Measurements from ENCODE around the gene DPEP2. TPM values are rescaled to one million over a fixed set of nuclear protein-coding genes. Genes with fewer than 3 reads are reported as not detected.
"Not testable (repeated sequence)": the region's sequence is repeated elsewhere in the genome, so short reads cannot be mapped to it uniquely, and the experiment has no call there.

Gene DPEP2
- total and polyA plus RNA-seq, 7 experiments from 2014 or later: 26.7 to 159 (median 64.8) TPM

DNA sequence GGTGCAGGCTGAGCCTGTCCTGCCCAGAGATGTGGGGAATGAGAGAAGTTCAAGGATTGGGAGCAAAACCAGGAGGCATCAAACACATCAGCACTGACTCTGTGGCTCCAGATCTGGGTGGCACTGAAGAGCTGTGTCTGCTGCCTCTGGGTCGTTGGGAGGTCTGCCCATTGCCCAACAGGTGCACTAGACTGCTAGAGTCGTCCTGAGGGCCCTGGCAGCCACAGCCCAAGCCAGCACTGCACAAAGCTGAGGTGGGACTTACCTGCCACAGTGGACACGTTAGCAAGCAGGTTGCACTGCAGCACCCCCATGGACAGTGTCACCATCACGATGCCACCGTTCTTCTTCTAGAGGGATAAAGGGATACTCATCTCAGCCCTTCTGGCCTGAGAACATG, 22.3 kb downstream of the DPEP2 start:
- Histone ChIP-seq H3K4me1 (ENCODE audit: control insufficient read depth in 2 of 2, insufficient read depth in 2 of 2, low read length in 2 of 2) (no peaks in the 10 kb centered on the region), H3K27ac (ENCODE audit: low read depth, low read length) (no peak overlapping the region), H3K4me3 (ENCODE audit: low read length) (no peak overlapping the region), H3K36me3 (ENCODE audit: control insufficient read depth in 2 of 3, insufficient read depth in 3 of 3, low read length in 3 of 3) (no peaks in the 10 kb centered on the region), H3K9me3 (ENCODE audit: control insufficient read depth in 2 of 3, low read length in 3 of 3) (no peaks in the 10 kb centered on the region), H3K27me3 (ENCODE audit: control insufficient read depth in 2 of 2, insufficient read depth in 2 of 2, low read length in 2 of 2) (no peaks in the 10 kb centered on the region)
- Mint-ChIP-seq H3K27me3 (peaks cover 0 to 10% (median 0%) of the 10 kb centered on the region in 5 donors), H3K4me3 (no peak overlapping the region), H3K9me3 (no peaks in the 10 kb centered on the region), H3K36me3 (no peaks in the 10 kb centered on the region), H3K27ac (no peak overlapping the region), H3K4me1 (peaks cover 0 to 5% (median 0%) of the 10 kb centered on the region in 7 donors)
- ChIA-PET POLR2A (interaction anchor here (0.8 to 1.1 kb wide), 2 partner anchors 12 to 50 kb away, joined by 3 read pairs; no protein-coding TSS in a partner anchor), CTCF (no interaction called here)
- ATAC-seq: no peak
- DNase-seq: no peak
- intact Hi-C loops (cut with micrococcal nuclease): no loop called here

DNA sequence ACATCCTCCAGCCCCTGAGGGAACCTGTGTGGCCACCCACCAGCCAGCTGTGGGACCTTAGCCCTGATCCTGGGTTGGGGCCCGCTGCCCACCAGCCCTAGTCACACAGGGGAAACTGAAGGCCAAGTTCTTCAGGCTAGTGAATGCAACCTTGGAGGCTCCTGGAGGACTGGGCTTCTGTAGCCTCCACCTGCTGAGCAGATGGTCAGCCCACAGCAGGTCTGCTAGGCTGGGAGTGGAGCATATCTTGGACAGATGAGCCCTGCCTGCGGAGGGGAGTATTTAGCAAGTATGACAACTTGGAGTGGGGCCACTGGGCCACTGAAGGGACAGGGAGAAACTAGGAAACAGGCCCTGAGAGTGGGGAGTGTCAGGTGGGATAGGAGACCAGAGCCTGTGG, 23.1 kb downstream of the DPEP2 start:
- Mint-ChIP-seq H3K4me3 (no peak overlapping the region), H3K36me3 (no peaks in the 10 kb centered on the region)

DNA sequence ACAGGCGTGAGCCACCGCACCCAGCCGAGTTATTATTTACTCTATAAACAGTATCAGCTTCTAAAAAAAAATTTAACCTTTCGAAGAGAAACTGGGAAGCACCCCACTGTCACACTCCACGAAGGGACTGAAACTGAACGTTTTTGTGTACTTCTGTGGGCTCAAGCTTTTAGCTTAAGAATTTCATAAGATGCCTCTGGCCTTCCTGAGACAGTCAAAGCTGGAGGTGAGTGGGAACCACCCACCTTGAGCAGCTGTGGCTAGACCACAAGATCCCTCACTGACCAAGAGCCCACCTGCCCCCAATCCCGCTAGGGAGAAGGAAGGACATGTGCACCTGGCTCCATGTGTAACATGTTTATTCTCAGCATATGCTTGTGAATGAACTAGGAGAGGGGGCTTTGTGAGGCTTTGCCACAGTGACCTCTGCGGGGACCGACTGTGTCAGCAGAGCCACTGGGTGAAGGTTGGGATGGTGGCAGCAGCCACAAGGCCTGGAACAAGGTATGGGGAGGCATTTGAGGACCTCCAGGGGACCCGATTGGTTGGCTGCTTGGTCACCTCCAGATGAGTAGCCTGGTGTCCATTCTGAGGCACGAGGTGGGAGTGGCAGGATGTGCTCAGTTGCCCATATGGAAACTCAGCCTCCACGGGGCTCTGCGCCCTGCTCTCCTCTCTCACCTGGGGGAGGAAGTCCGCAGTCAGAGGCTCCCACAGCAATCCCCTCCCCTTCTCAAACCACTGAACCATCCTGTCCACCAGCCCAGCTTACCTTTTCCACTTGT, 23.8 kb downstream of the DPEP2 start:
- Histone ChIP-seq H3K27ac (ENCODE audit: low read depth, low read length) (no peak overlapping the region), H3K9me3 (ENCODE audit: control insufficient read depth in 2 of 3, low read length in 3 of 3) (no peaks in the 10 kb centered on the region), H3K4me3 (ENCODE audit: low read length) (no peak overlapping the region), H3K27me3 (ENCODE audit: control insufficient read depth in 2 of 2, insufficient read depth in 2 of 2, low read length in 2 of 2) (no peaks in the 10 kb centered on the region), H3K4me1 (ENCODE audit: control insufficient read depth in 2 of 2, insufficient read depth in 2 of 2, low read length in 2 of 2) (no peaks in the 10 kb centered on the region), H3K36me3 (ENCODE audit: control insufficient read depth in 2 of 3, insufficient read depth in 3 of 3, low read length in 3 of 3) (no peaks in the 10 kb centered on the region)
- H3K9me3 Mint-ChIP-seq: no peaks in the 10 kb centered on the region
- peaks cover 0 to 10% (median 0%) of the 10 kb centered on the region in 5 donors for H3K27me3 Mint-ChIP-seq
- intact Hi-C loops (cut with micrococcal nuclease): no loop called here
- ChIA-PET POLR2A (interaction anchor here (1.0 kb wide), 1 partner anchor 8 kb away, joined by 3 read pairs; no protein-coding TSS in a partner anchor), CTCF (interaction anchor here (0.6 kb wide), 1 partner anchor 24 kb away, joined by 3 read pairs; the partner anchor contains the start of gene DPEP2)
- peaks cover 0 to 5% (median 0%) of the 10 kb centered on the region in 7 donors for H3K4me1 Mint-ChIP-seq
- no peak overlapping the region for H3K4me3 Mint-ChIP-seq
- H3K36me3 Mint-ChIP-seq: no peaks in the 10 kb centered on the region
- ATAC-seq (no peak), DNase-seq (peak in 1 of 9 donors; percentile 6)
- H3K27ac Mint-ChIP-seq: peak overlapping the region in 3 of 9 donors; percentile 16 to 71 (median 40)

More for the DNA sequence above, 23.1 kb downstream of the DPEP2 start:
- H3K9me3 ChIP-seq (ENCODE audit: control insufficient read depth in 2 of 3, low read length in 3 of 3): no peaks in the 10 kb centered on the region
- H3K36me3 ChIP-seq (ENCODE audit: control insufficient read depth in 2 of 3, insufficient read depth in 3 of 3, low read length in 3 of 3): no peaks in the 10 kb centered on the region
- Mint-ChIP-seq H3K27me3 (peaks cover 0 to 10% (median 0%) of the 10 kb centered on the region in 5 donors), H3K9me3 (no peaks in the 10 kb centered on the region), H3K27ac (peak overlapping the region in 2 of 9 donors; percentile 40 to 71), H3K4me1 (peaks cover 0 to 5% (median 0%) of the 10 kb centered on the region in 7 donors)
- no peaks in the 10 kb centered on the region for H3K27me3 ChIP-seq (ENCODE audit: control insufficient read depth in 2 of 2, insufficient read depth in 2 of 2, low read length in 2 of 2)
- no peaks in the 10 kb centered on the region for H3K4me1 ChIP-seq (ENCODE audit: control insufficient read depth in 2 of 2, insufficient read depth in 2 of 2, low read length in 2 of 2)
- ATAC-seq (no peak), DNase-seq (no peak)
- intact Hi-C loops (cut with micrococcal nuclease): no loop called here
- no peak overlapping the region for H3K4me3 ChIP-seq (ENCODE audit: low read length)
- ChIA-PET CTCF (interaction anchor here (0.6 kb wide), 1 partner anchor 23 kb away, joined by 3 read pairs; the partner anchor contains the start of gene DPEP2), POLR2A (no interaction called here)
- H3K27ac ChIP-seq (ENCODE audit: low read depth, low read length): no peak overlapping the region

DNA sequence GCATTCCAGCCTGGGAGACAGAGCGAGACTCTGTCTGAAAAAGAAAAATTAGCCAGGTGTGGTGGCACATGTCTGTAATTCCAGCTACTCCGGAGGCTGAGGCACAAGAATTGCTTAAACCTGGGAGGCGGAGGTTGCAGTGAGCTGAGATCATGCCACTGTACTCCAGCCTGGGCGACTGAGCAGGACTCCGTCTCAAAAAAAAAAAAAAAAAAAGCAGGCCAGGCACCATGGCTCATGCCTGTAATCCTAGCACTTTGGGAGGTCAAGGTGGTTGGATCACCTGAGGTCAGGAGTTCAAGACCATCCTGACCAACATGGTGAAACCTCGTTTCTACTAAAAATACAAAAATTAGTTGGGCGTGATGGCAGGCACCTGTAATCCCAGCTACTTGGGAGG, 27.0 kb downstream of the DPEP2 start:
- intact Hi-C loops (cut with micrococcal nuclease); H3K9me3 Mint-ChIP-seq; H3K27ac Mint-ChIP-seq; CTCF ChIA-PET; H3K27me3 ChIP-seq (ENCODE audit: control insufficient read depth in 2 of 2, insufficient read depth in 2 of 2, low read length in 2 of 2); H3K27ac ChIP-seq (ENCODE audit: low read depth, low read length); H3K9me3 ChIP-seq (ENCODE audit: control insufficient read depth in 2 of 3, low read length in 3 of 3); ATAC-seq; H3K36me3 ChIP-seq (ENCODE audit: control insufficient read depth in 2 of 3, insufficient read depth in 3 of 3, low read length in 3 of 3); H3K4me1 ChIP-seq (ENCODE audit: control insufficient read depth in 2 of 2, insufficient read depth in 2 of 2, low read length in 2 of 2); H3K36me3 Mint-ChIP-seq; H3K4me3 Mint-ChIP-seq; H3K4me3 ChIP-seq (ENCODE audit: low read length); DNase-seq; H3K27me3 Mint-ChIP-seq: not testable (repeated sequence)
- peaks cover 10 to 19% (median 13%) of the 10 kb centered on the region in 7 donors for H3K4me1 Mint-ChIP-seq
- POLR2A ChIA-PET: interaction anchor here (0.8 to 2.4 kb wide), 3 partner anchors 8 to 457 kb away, joined by 3 to 6 read pairs (median 3); partner anchors contain the start of gene PSMB10

DNA sequence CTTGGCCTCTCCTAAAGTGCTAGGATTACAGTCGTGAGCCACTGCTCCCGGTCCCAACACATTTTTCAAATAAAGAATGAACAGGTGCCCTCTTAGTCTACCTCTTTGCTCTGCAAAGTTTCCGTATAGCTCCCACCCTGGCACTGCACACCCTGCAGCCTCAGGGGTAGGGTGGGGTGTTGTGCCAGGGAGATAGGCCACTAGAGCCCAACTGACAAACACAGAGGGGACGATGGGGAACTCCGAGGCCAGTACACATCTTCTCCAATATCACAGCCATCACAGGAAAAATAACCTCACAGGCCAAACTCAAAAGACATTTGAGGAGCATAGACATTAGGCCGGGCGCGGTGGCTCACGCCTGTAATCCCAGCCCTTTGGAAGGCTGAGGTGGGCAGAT, 28.2 kb downstream of the DPEP2 start:
- Mint-ChIP-seq H3K4me3 (peak overlapping the region in 5 of 10 donors; percentile 34 to 78 (median 41)), H3K36me3 (no peaks in the 10 kb centered on the region), H3K27ac (peak overlapping the region in 5 of 9 donors; percentile 61 to 88 (median 75)), H3K27me3 (peaks cover 0 to 4% (median 0%) of the 10 kb centered on the region in 5 donors), H3K4me1 (peaks cover 16 to 25% (median 23%) of the 10 kb centered on the region in 7 donors), H3K9me3 (peaks cover 0 to 2% (median 0%) of the 10 kb centered on the region in 11 donors)
- Histone ChIP-seq H3K27me3 (ENCODE audit: control insufficient read depth in 2 of 2, insufficient read depth in 2 of 2, low read length in 2 of 2) (no peaks in the 10 kb centered on the region), H3K4me1 (ENCODE audit: control insufficient read depth in 2 of 2, insufficient read depth in 2 of 2, low read length in 2 of 2) (peaks cover 10 to 14% of the 10 kb centered on the region in 2 donors), H3K36me3 (ENCODE audit: control insufficient read depth in 2 of 3, insufficient read depth in 3 of 3, low read length in 3 of 3) (no peaks in the 10 kb centered on the region), H3K27ac (ENCODE audit: low read depth, low read length) (no peak overlapping the region), H3K9me3 (ENCODE audit: control insufficient read depth in 2 of 3, low read length in 3 of 3) (no peaks in the 10 kb centered on the region), H3K4me3 (ENCODE audit: low read length) (no peak overlapping the region)
- DNase-seq (no peak), ATAC-seq (no peak)
- ChIA-PET CTCF (no interaction called here), POLR2A (interaction anchor here (3.5 kb wide), 1 partner anchor 12 kb away, joined by 17 read pairs; no protein-coding TSS in a partner anchor)
- intact Hi-C loops (cut with micrococcal nuclease): no loop called here

DNA sequence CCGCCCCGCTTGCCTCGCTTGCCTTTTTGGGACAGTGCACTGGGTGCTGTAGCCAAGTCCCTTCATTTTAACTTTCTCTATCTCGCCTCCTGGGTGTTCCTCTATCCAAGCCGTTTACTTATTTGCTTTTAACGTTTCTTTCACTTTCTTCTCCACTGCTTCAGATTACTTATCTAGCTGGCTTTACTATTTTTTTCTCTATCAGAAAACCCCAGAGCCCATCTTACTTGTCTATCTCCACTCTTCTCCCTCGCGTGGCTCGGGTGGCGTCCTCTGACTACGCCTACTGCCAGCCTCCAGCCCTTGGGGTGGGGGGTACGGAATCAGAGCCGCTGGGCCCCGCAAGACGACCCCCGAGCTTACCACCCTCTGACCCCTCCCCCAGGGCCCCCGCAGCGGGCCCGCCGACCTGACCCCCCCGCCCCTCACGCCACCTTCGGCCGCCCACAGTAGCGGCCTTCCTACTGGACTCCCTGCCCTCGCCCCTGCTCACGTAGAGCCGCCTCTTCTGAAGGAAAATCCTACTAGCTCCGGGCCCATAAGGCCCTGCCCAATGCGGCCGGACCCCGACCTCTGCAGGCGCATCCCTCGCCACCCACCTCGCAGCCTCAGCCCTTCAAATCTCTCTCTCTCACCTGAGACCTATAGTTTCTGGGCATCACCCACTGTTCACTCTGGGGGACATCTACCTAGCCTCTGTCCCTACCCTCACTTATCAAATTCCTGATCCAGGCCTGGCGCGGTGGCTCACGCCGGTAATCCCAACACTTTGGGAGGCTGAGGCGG, 29.8 kb downstream of the DPEP2 start:
- Histone ChIP-seq H3K27me3 (ENCODE audit: control insufficient read depth in 2 of 2, insufficient read depth in 2 of 2, low read length in 2 of 2) (no peaks in the 10 kb centered on the region), H3K36me3 (ENCODE audit: control insufficient read depth in 2 of 3, insufficient read depth in 3 of 3, low read length in 3 of 3) (no peaks in the 10 kb centered on the region), H3K9me3 (ENCODE audit: control insufficient read depth in 2 of 3, low read length in 3 of 3) (no peaks in the 10 kb centered on the region), H3K4me3 (ENCODE audit: low read length) (peak overlapping the region; percentile 88), H3K27ac (ENCODE audit: low read depth, low read length) (peak overlapping the region; percentile 81), H3K4me1 (ENCODE audit: control insufficient read depth in 2 of 2, insufficient read depth in 2 of 2, low read length in 2 of 2) (peaks cover 10 to 14% of the 10 kb centered on the region in 2 donors)
- ATAC-seq: peak; percentile 21
- H3K36me3 Mint-ChIP-seq: no peaks in the 10 kb centered on the region
- CTCF ChIA-PET: interaction anchor here (0.9 kb wide), 1 partner anchor 33 kb away, joined by 3 read pairs; the partner anchor contains the start of gene PSMB10
- peaks cover 0 to 1% (median 0%) of the 10 kb centered on the region in 5 donors for H3K27me3 Mint-ChIP-seq
- intact Hi-C loops (cut with micrococcal nuclease): loop anchor here (2.0 kb wide), 3 partner anchors 13 to 53 kb away; partner anchors contain the start of genes DDX28 (in 1 of the 2) and DUS2 (in 1 of the 2)
- peak overlapping the region; percentile 86 to 100 (median 96) for H3K4me3 Mint-ChIP-seq
- H3K9me3 Mint-ChIP-seq: peaks cover 0 to 2% (median 0%) of the 10 kb centered on the region in 11 donors
- POLR2A ChIA-PET: interaction anchor here (0.6 to 3.5 kb wide), 9 partner anchors 12 to 133 kb away, joined by 4 to 17 read pairs (median 5); partner anchors contain the start of genes DPEP2 and PSMB10
- peak in 5 of 9 donors; percentile 15 to 44 (median 43) for DNase-seq
- H3K4me1 Mint-ChIP-seq: peaks cover 20 to 39% (median 29%) of the 10 kb centered on the region in 7 donors
- peak overlapping the region; percentile 77 to 93 (median 91) for H3K27ac Mint-ChIP-seq
